Measurements from ENCODE around the gene FKBP6.

GRCh38 chr7:73387908-73388414, 60.0 kb downstream of the FKBP6 start:
- TF ChIP-seq CTCF (IDR thresholded peaks at IDR 0.05; ENCODE audit: insufficient read depth, low read depth, low read length) (no peak), EZH2 (IDR thresholded peaks at IDR 0.05; ENCODE audit: insufficient read depth, low read length) (no peak)
